K562 (cell line): Measurements from ENCODE around the gene ANO6. TPM values are rescaled to one million over a fixed set of nuclear protein-coding genes. Genes with fewer than 3 reads are reported as not detected.

Source experiments
- ATAC-seq: fragments of 200-7000 bp; cut with Tn5 transposase; 3 replicates; pipeline ENCODE4 v1.9.1; 2020; ENCODE audit warnings: moderate library complexity
- BruUV-seq: library from RNA; stranded (reverse); fragments of 400-500 nt; replicated peaks from 2 replicates; lab custom pipeline; 2021; lab: Mats Ljungman, UMichigan
- CTCF ChIA-PET: fragments of 300-600 bp; formaldehyde crosslinking; extraction: SDS; loops from one replicate; lab custom pipeline; 2021; ENCODE audit warnings: low intra/inter-chr PET ratio; lab: Yijun Ruan, JAX
- POLR2A ChIA-PET: fragments of 300-600, 350-650 bp; sonication (Branson Sonifier 250); formaldehyde crosslinking; extraction: SDS; loops from one replicate; lab custom pipeline; 2021; ENCODE audit warnings: antibody characterized with exemption, inconsistent platforms; lab: Yijun Ruan, JAX
- DNase-seq, 4 experiments: peaks; one replicate each; pipeline versions ENCODE4 v3.0.0 to v3.0.0-alpha.2; 2011 to 2018; ENCODE audit warnings: low spot score in 3 of 4, mixed read lengths in 3 of 4; ENCODE audit errors: extremely low read depth in 1 of 4
- FAIRE-seq: peaks from 2 replicates; lab custom pipeline; 2011; peaks lifted over from hg19 to GRCh38; lab: Jason Lieb, UNC
- H2AFZ ChIP-seq: 2 replicates; pipeline ENCODE4 v1.6.0; 2011; ENCODE audit warnings: low read depth, low read length, control low read depth, inconsistent platforms
- H3K27ac ChIP-seq: fragments of 200-600 bp; 3 replicates; pipeline ENCODE4 v1.8.0; 2011; ENCODE audit warnings: low read depth, mild to moderate bottlenecking, control low read depth, inconsistent platforms, low read length, moderate library complexity, mixed read lengths; ENCODE audit errors: extremely low read depth
- H3K27me3 ChIP-seq, 2 experiments: fragments of 300-600 bp in 1 of 2; 2 replicates in 1 of 2; 3 replicates in 1 of 2; pipeline versions ENCODE4 v1.6.0 to v1.8.0; 2011; ENCODE audit warnings: inconsistent platforms in 2 of 2, low read length in 2 of 2, mild to moderate bottlenecking in 1 of 2, mixed read lengths in 1 of 2, moderate library complexity in 1 of 2; ENCODE audit not compliant: control insufficient read depth in 2 of 2, insufficient read depth in 2 of 2
- H3K36me3 ChIP-seq: fragments of 300-600 bp; 3 replicates; pipeline ENCODE4 v1.8.0; 2011; ENCODE audit warnings: mild to moderate bottlenecking, low read length, inconsistent platforms; ENCODE audit not compliant: control insufficient read depth, insufficient read depth
- H3K4me1 ChIP-seq, 2 experiments: fragments of 200-600 bp in 1 of 2; replicated peaks in 1 of 2; 2 replicates in 1 of 2; 3 replicates in 1 of 2; pipeline versions ENCODE4 v1.5.1 to v1.8.0; 2011; ENCODE audit warnings: inconsistent platforms in 2 of 2, low read length in 2 of 2, mild to moderate bottlenecking in 1 of 2, mixed read lengths in 1 of 2, moderate library complexity in 1 of 2; ENCODE audit not compliant: control insufficient read depth in 2 of 2, insufficient read depth in 2 of 2
- H3K4me2 ChIP-seq: 2 replicates; pipeline ENCODE4 v1.6.1; 2011; ENCODE audit warnings: low read length, control low read depth, inconsistent platforms, mixed read lengths; ENCODE audit not compliant: insufficient read depth
- H3K4me3 ChIP-seq: fragments of 200-600 bp; sonication (generic), shearing (Covaris generic); 2 replicates; pipeline ENCODE4 v1.5.1; 2016; ENCODE audit warnings: control low read depth, inconsistent platforms
- H3K79me2 ChIP-seq: fragments of 200-600 bp; 3 replicates; pipeline ENCODE4 v1.8.0; 2011; ENCODE audit warnings: low read length, inconsistent platforms; ENCODE audit not compliant: control insufficient read depth, insufficient read depth
- H3K9ac ChIP-seq, 2 experiments: 2 replicates each; pipeline versions ENCODE4 v1.6.0 to v1.6.1; 2011; ENCODE audit warnings: low read depth in 2 of 2, low read length in 2 of 2, control low read depth in 1 of 2, inconsistent platforms in 1 of 2, mild to moderate bottlenecking in 1 of 2, mixed read lengths in 1 of 2; ENCODE audit not compliant: insufficient read depth in 1 of 2
- H3K9me1 ChIP-seq: one replicate; pipeline ENCODE4 v1.6.0; 2011; ENCODE audit warnings: inconsistent platforms, mild to moderate bottlenecking, low read length, moderate library complexity; ENCODE audit not compliant: control insufficient read depth, insufficient read depth
- H3K9me3 ChIP-seq: replicated peaks from 2 replicates; pipeline ENCODE4 v1.5.1; 2011; ENCODE audit warnings: low read depth, low read length, inconsistent platforms; ENCODE audit not compliant: control insufficient read depth, insufficient read depth
- H4K20me1 ChIP-seq: replicated peaks from 2 replicates; pipeline ENCODE4 v1.6.1; 2011; ENCODE audit warnings: low read length, inconsistent platforms, mixed read lengths; ENCODE audit not compliant: control insufficient read depth, insufficient read depth
- BDP1 ChIP-seq: IDR thresholded peaks from 3 replicates; pipeline ENCODE4 v1.6.1; 2011; ENCODE audit not compliant: insufficient read length, insufficient read depth
- NR2C1 ChIP-seq, 2 experiments: fragments of 450-650 bp; IDR thresholded peaks; 2 replicates each; pipeline ENCODE4 v1.6.1; 2017; ENCODE audit warnings: mild to moderate bottlenecking in 2 of 2, antibody characterized with exemption in 1 of 2, inconsistent platforms in 1 of 2, missing compliant biosample characterization in 1 of 2, missing genetic modification characterization in 1 of 2
- SRSF9 ChIP-seq: fragments of 200-400 bp; formaldehyde crosslinking; IDR thresholded peaks from 2 replicates; pipeline ENCODE4 v1.6.1; 2017; ENCODE audit warnings: low read depth, low read length, borderline replicate concordance
- ZNF354B ChIP-seq: fragments of 250-450 bp; sonication (Bioruptor Pico); IDR thresholded peaks from 2 replicates; pipeline ENCODE4 v1.4.0; 2020
- ZNF507 ChIP-seq: conservative IDR thresholded peaks from 2 replicates; pipeline ENCODE4 v1.6.1; 2017; ENCODE audit warnings: missing genetic modification characterization, missing compliant biosample characterization
- in situ Hi-C: fragments of 300-500 bp; cut with MboI; formaldehyde crosslinking; loops from 4 replicates; pipeline ENCODE4 v1.15.0; 2018; ENCODE audit warnings: inconsistent platforms, mixed read lengths
- intact Hi-C: fragments of 100-400 bp; cut with micrococcal nuclease; formaldehyde crosslinking; loops from 2 replicates; pipeline ENCODE4 v1.14.2; 2022
- polyA plus RNA-seq, 8 experiments: library from polyadenylated mRNA; depleted of rRNA in 4 of 8; stranded (reverse) in 5 of 8; unstranded in 3 of 8; fragments of >200 nt; fragmentation: Nextera tagmentation in 2 of 8; fragmentation: Illumina TruSeq in 1 of 8; extraction: Ambion mirVana in 2 of 8; extraction: Trizol in 1 of 8; gene quantifications; 2 replicates each; pipeline versions ENCODE4 v1.2.1 to v1.2.3, GENCODE V29; 2011 to 2014; ENCODE audit warnings: inconsistent platforms in 1 of 8, missing spikeins in 1 of 8
- total RNA-seq, 7 experiments: library from RNA; depleted of rRNA in 6 of 7; stranded (reverse); fragments of >200 nt in 6 of 7; fragmentation: Illumina TruSeq in 2 of 7; extraction: Trizol in 2 of 7; gene quantifications; 2 replicates each; pipeline versions ENCODE4 v1.2.1 to v1.2.3, GENCODE V29; 2011 to 2021; ENCODE audit warnings: low replicate concordance in 1 of 7

The ANO6 gene
- total and polyA plus RNA-seq, 9 of the 15 experiments (the other 6 are each of a cell fraction or from before 2014, with no cell fraction given): 3.5 to 24.7 (median 20.3) TPM

GRCh38 chr12:45357539-45358417 lies 141.9 kb downstream of the ANO6 start (continued):
- TF ChIP-seq NR2C1 (IDR thresholded peaks at IDR 0.05) (no peak), NR2C1 (tag; IDR thresholded peaks at IDR 0.05) (no peak)

DNA sequence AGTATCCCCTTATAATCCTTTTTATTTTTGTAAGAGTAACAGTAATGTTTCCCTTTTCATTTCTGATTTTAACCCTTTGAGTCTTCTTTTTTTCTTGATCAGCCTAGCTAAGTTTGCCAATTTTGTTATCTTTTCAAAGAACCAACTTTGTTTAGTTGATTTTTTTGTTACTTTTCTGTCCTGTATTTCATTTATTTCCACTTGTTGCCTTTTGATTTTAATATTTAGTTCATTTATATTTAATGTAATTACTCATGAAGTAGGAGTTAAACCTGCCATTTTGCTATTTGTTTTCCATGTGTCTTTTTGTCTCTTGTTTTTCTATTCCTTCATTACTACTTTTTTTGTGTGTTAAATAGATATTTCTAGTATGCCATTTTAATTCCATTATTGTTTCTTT lies 146.4 kb downstream of the ANO6 start:
- Histone ChIP-seq H3K9ac (no peak overlapping the region), H4K20me1 (no peaks in the 10 kb centered on the region), H3K36me3 (peaks cover 9% of the 10 kb centered on the region; the same call in 1 of the 3 replicates), H3K4me2 (no peak overlapping the region), H3K79me2 (no peaks in the 10 kb centered on the region), H3K27me3 (no peaks in the 10 kb centered on the region), H3K4me1 (no peaks in the 10 kb centered on the region), H3K4me3 (no peak overlapping the region), H3K9me1 (no peaks in the 10 kb centered on the region), H3K9me3 (no peaks in the 10 kb centered on the region), H2AFZ (no peak overlapping the region), H3K27ac (no peak overlapping the region)
- intact Hi-C loops: no loop called here
- TF ChIP-seq ZNF354B (0 out of 2 replicates have a peak, but pooled peaks have one; percentile 26), ZNF507 (tag) (peak; percentile 97), SRSF9 (no peak), BDP1 (no peak)
- FAIRE-seq: no peak
- no TSS peak for BruUV-seq
- in situ Hi-C loops: no loop called here
- no peak for ATAC-seq
- DNase-seq: no peak
- CTCF ChIA-PET: no interaction called here
- POLR2A ChIA-PET: no interaction called here
